GM12872 (cell line): ENCODE measurements around the gene MAP6.

Experiments used
- CTCF ChIP-seq: IDR thresholded peaks from 3 replicates; pipeline ENCODE4 v1.5.1; 2011; ENCODE audit warnings: low read depth, mild to moderate bottlenecking, low read length, moderate library complexity; ENCODE audit not compliant: insufficient read depth

Gene MAP6

GRCh38 chr11:75677909-75678308, 9.1 kb upstream of the MAP6 start:
- TF ChIP-seq CTCF, result no peak

GRCh38 chr11:75677275-75677674, 8.4 kb upstream of the MAP6 start:
- no peak for TF ChIP-seq CTCF

GRCh38 chr11:75673977-75674582, 5.2 kb upstream of the MAP6 start:
- no peak for TF ChIP-seq CTCF

- TF ChIP-seq CTCF, result no peak
Observed at GRCh38 chr11:75667831-75668450, 897 bp downstream of the MAP6 start.

- no peak for TF ChIP-seq CTCF
Observed at GRCh38 chr11:75667255-75667830, 1.5 kb downstream of the MAP6 start.

GRCh38 chr11:75665990-75666389, 2.8 kb downstream of the MAP6 start:
- no peak for TF ChIP-seq CTCF

- no peak for TF ChIP-seq CTCF
Observed at GRCh38 chr11:75665126-75665525, 3.7 kb downstream of the MAP6 start.
